ENCODE data around the gene RFX2. TPM values are rescaled to one million over a fixed set of nuclear protein-coding genes. Genes with fewer than 3 reads are reported as not detected.

The RFX2 gene
- total RNA-seq, 1 donor from 2014 or later, result 4.2 TPM

- no peak for DNase-seq (ENCODE audit: low read depth)
- H3K4me3 ChIP-seq (ENCODE audit: low read depth, low read length), result no peak overlapping the region
- no peak for TF ChIP-seq CTCF (conservative IDR thresholded peaks at IDR 0.05; ENCODE audit: low read depth, low read length)
Measured at GRCh38 chr19:6039566-6040225, 70.6 kb downstream of the RFX2 start.

- DNase-seq (ENCODE audit: low read depth), result no peak
- H3K4me3 ChIP-seq (ENCODE audit: low read depth, low read length), result no peak overlapping the region
- TF ChIP-seq CTCF (conservative IDR thresholded peaks at IDR 0.05; ENCODE audit: low read depth, low read length), result no peak
Measured at GRCh38 chr19:6038634-6039405, 71.5 kb downstream of the RFX2 start.

GRCh38 chr19:6035026-6035425 lies 75.3 kb downstream of the RFX2 start:
- no peak overlapping the region for H3K4me3 ChIP-seq (ENCODE audit: low read depth, low read length)
- DNase-seq (ENCODE audit: low read depth), result no peak
- TF ChIP-seq CTCF (conservative IDR thresholded peaks at IDR 0.05; ENCODE audit: low read depth, low read length), result no peak

GRCh38 chr19:6034512-6034911 lies 75.8 kb downstream of the RFX2 start:
- no peak for DNase-seq (ENCODE audit: low read depth)
- H3K4me3 ChIP-seq (ENCODE audit: low read depth, low read length), result no peak overlapping the region
- no peak for TF ChIP-seq CTCF (conservative IDR thresholded peaks at IDR 0.05; ENCODE audit: low read depth, low read length)

- no peak for DNase-seq (ENCODE audit: low read depth)
- TF ChIP-seq CTCF (conservative IDR thresholded peaks at IDR 0.05; ENCODE audit: low read depth, low read length), result no peak
- no peak overlapping the region for H3K4me3 ChIP-seq (ENCODE audit: low read depth, low read length)
Measured at GRCh38 chr19:6033744-6034264, 76.5 kb downstream of the RFX2 start.

- TF ChIP-seq CTCF (conservative IDR thresholded peaks at IDR 0.05; ENCODE audit: low read depth, low read length), result no peak
- DNase-seq (ENCODE audit: low read depth), result no peak
Measured at GRCh38 chr19:6032827-6033226, 77.5 kb downstream of the RFX2 start.

More at GRCh38 chr19:6032827-6033226, 77.5 kb downstream of the RFX2 start:
- H3K4me3 ChIP-seq (ENCODE audit: low read depth, low read length), result no peak overlapping the region
